ENCODE results near the gene LRMDA.
"Not testable (repeated sequence)": the region's sequence is repeated elsewhere in the genome, so short reads cannot be mapped to it uniquely, and the experiment has no call there.

Gene LRMDA

DNA sequence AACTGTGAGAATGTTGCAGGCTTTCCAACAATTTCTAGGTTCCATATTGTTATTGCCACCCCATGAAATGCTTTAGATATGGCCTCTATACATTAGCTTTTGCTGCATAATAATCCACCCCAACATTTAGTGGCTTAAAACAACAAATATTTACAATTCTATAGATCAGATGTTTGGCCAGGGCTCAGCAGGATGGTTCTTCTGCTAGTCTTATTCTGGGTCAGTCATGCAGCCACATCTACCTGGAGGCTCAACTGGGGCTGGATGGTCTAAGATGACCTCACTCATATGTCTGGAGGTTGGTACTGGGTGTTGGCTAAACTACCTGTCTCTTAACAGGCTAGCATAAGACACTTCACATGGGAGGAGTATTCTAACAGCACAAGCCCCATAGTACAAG lies 607.3 kb downstream of the LRMDA start:
- DNase-seq: no peak

DNA sequence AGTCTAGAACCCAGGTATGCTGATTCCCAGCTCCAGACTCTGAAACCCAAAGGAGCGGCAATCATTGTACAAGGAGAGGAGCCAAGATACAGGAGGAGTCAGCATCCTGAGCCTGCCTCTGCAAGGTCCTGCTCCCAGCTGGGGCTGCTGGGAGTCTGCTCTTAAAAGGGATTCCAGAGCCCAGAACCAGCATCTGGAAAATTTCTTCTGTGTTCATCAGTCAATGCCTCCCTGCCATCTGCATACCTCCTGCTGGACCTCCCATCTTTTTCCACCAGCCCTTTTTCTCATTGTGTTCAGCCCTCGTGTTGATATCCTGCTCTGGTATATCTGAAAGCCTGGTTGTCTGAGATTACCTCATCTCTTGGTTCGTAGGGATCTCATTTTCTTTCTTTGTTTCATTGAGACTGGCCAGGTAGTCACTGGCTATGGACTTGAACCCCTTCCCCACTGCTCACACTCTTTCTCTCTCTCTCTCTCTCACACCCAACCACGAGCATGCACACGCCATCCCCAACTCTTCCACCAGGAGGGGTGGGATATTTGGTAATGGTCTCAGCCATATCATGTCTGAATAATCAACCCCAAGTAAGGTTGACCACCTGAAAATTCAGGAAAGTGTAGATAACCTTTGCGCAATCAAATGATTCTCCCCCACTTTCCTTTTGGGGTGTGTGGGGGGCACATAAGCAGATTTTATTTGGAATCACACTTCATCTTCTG lies 608.8 kb downstream of the LRMDA start:
- no peak for DNase-seq

DNA sequence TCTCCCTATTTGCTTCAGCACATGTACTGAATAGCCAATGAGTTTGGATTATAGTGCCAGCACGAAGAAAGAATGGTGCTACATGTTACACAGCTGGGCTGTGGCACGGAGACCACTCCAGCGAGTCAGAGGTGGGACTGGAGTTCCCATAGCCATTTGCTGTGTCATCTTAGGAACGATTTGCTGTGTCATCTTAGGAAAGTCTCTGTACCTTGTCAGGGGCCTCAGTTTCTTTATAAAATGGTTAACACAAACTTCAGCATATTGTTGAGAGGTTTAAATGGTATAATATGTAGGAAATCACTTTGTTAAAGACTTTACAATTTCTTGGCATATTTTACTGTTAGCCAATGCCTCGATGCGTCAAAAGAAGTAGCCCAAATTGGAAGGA lies 609.4 kb downstream of the LRMDA start:
- DNase-seq: no peak

DNA sequence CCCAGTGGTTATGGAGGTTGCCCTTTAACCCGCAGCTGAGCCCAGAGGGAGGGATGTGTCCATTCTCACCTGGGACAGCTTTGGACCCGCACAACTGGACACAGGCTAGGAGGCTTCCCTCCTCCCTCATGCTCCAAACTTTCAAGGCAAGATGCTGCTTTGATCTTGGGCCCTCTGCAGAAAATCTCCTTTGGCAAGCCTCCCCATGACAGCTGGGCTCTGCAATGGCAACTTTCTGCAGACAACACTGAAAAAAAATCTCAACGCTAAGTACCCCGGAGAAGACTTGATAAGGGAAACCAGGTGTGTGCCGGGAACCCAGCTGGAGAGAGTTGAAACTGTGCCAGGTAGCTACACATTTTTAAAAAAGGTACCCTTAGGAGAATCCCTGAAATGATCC lies 610.1 kb downstream of the LRMDA start:
- DNase-seq: no peak

DNA sequence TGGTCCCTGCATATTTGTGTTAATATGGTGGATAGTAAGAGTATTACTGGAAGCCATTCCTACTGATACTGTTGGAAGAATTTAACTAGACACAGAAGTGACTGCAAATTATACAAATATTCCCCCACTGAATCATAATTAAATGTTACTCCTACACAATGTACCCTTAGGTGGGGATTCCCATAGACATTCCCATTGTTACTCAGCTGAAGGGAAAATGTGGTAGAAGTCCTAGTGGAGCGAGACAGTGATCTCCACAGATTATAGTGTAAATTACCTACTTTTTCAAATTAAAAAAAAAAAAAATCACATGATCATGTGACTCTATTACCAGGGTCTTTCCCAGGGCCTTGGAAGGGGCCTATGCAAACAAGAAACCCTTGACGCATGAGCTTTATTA lies 611.8 kb downstream of the LRMDA start:
- DNase-seq: no peak

DNA sequence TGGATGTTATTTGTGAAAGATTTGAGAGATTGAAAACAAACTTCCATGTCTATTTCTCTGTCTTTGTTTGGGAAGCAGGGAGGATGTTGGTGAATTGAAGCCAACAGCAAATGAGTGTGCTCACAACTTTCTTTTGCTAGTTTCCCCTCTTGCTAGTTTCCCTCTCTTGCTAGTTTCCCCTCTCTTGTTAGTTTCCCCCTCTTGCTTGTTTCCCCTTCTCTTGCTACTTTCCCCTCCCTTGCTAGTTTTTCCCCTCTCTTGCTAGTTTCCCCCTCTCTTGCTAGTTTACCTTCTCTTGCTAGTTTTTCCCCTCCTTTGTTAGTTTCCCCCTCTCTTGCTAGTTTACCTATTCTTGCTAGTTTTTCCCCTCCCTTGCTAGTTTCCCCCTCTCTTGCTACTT lies 613.3 kb downstream of the LRMDA start:
- DNase-seq: no peak

DNA sequence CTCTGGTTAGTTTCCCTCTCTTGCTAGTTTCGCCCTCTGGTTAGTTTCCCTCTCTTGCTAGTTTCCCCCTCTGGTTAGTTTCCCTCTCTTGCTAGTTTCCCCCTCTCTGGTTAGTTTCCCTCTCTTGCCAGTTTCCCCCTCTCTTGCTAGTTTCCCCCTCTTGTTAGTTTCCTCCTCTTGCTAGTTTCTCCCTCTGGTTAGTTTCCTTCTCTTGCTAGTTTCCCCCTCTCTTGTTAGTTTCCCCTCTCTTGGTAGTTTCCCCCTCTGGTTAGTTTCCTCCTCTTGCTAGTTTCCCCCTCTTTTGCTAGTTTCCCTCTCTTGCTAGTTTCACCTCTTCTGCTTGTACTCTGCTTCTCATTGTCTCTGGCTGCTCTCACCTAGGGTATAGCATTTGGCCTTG lies 613.8 kb downstream of the LRMDA start:
- DNase-seq: no peak

DNA sequence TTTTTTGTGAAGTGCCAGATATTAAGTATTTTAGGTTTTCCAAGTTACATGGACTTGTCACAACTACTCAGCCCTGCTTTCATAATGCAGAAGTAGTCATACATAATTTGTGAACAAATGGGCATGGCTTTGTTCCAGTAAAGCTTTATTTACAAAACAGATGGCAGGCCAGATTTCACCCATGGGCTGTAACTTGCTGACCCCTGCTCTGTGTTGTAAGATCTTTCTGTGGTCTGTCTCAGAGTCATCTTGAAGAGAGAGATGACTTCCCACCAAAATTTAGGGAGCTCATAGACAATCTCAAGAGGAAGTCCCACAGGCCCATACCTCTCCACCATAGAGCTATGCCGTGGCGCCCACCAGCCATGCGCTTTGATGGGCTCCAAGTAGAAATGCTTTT lies 616.1 kb downstream of the LRMDA start:
- no peak for DNase-seq

DNA sequence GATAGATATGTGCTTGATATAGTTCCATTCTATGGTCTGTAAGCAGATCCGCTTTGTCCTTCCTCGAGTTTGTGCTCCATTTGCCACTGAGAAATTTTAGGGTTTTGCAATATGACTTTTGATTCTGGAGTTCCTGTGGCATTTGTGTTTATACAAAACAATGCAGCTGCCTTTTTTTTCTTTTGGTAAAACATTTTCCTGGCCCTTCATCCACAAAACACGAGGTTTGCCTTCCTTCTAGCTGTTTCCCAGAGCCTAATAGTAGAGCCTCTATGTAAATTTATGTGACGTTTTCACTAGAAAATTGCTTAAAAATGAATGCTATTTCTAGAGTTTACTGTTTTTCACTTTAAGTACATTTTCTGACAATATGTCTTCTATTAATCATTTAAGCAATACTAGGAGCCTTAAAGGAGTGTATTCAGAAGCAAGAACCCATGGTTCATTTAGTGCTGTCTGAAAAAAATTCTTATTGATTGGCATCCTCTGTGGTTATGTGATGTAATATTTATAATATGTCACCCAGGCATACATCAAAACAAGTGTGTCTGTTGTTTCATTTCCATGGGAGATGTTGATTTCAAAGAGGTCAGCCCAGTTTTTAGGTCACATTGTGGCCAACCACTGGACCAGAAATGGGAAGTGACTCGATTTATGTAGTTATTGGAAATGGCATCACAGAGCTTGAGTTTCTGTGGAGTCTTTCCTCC lies 618.3 kb downstream of the LRMDA start:
- DNase-seq: no peak

DNA sequence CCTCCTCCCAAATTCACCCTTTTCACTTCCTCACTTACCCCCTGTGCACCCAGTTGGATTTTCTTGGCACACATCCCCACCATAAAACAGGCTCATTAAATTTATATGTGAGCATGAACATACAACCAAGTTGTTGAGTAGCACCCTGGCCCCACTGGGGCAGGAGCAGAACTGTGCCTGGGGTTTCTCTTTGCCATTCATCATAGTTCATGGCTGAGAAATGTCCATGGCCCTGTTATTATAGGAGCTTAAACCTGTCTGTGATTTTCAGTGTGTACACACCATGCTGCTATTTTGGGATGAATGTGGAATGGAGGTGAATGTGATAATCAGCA lies 618.8 kb downstream of the LRMDA start:
- DNase-seq: no peak

DNA sequence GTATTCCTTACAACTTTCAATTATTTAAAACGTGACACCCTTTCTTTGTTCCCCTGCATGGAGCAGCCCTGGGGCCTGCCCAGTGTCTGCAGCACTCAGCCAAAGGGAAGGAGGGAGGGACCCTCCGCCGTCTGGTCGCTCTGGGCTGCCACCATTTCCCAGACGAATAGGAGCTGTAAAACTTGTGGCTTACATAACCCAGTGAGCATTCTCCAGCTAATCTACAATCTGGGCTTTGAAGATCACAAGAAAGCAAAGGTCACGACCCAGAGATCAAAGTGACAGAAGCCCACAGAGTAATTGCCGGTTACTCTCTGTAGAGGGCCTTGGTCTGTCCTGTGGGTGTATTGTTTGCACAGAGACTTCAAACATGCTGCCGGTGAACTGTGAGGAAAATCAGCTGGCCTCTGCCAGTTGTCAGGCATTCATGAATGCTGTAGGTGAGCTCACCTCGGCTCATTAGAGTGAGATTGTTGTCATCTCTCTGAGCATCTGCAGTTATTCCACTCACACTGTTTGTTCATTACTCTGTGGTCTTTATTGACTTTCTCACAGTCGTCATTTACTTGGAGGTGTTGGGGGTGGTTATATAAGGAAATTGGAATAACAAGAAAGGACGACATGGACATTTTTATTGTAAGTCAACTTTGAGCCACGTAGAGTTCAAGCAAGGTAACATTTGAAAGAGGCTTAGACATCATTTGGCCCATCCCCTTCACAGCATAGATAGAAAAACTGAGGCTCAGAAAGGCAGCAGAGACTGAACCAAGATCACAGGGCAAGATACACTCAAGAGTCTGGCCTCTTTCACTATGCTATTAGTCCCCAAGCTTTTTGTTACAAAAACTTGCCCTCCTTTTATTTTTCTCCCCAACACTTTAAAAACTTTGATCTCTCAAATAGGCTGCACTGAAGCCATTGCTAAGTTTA lies 619.8 kb downstream of the LRMDA start:
- DNase-seq: no peak

DNA sequence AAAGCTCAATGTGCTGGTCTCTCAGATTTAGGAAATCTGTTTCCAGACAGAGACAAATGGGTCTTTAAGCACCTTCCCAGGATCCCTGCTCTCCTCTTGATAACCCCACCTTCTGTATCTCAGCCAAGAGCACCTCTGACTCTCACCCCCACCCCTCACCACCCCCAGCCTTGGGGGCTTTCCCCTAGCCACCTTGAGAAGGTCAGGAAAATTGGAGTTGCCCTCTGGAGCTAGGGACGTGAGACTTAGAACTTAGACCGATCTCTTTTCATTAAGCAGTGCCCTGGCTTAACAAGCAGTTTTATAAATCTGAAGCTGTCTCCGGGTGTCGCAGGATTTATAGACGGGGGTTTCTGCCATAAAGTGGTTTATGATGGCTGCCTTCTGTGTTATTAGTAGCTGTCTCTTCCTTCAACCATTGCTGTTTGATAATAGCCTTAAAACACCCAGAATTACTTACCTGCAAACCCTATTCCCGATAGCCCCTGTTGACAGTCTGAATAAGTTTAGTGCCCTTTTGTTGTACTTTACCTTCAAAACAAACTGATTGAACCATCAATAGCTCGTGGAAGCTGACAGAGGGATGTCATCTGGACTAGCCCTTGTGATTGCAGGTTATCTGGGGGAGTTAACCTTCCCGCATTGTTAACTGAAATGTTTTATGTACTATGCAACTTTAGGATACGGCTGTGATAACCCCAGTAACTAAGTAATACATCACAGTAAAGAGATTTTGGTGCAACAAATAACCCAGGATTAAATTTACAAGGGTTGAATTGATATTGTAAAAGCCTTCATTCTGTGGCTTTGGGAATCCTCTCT lies 621.5 kb downstream of the LRMDA start:
- no peak for DNase-seq

DNA sequence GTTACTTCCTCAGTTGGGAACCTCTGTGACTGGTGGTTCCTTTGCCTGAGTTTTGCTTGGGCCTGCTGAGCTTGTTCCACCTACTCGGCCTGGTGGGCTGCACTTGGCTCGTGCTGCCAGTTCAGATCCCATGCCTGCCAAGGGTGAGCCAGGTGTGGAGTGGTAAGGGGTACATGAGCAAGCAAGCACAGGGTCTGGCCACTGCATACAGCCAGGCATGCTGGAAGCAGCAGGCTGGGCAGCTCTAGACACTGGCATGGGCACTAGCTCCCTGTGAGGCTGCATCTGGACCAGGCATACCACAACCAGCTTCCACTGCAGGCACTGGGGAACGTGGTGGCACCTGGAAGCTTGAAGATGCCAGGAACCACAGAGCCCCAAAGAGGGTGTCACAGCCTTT lies 624.0 kb downstream of the LRMDA start:
- DNase-seq: no peak

DNA sequence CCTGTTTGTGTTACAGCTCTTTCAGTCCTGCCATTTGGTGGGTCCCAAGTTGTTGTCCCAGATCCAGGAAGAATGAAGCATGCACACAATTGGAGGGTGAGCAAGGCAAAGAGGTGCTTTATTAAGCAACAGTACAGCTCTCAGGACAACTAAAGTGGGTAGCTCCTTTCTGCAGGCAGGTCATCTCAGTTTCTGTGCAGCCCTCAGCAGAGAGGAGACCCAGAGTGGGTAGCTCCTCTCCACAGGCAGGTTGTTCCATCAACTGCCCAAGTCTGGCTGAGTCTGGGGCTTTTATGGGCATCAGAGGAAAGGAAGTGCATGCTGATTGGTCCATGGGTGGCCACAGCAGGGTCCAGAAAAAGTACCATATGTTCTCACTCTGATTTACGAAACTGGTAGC lies 624.5 kb downstream of the LRMDA start:
- no peak for DNase-seq

DNA sequence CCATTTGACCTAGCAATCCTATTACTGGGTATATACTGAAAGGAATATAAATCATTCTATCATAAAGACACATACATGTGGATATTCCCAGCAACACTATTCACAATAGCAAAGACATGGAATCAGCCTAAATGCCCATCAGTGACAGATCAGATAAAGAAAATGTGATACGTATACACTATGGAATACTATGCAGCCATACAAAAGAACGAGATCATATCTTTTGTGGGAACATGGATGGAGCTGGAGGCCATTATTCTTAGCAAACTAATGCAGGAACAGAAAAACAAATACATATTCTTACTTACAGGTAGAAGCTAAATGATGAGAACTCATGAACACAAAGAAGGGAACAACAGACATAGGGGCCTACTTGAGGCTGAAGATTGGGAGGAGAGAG lies 629.6 kb downstream of the LRMDA start:
- DNase-seq: not testable (repeated sequence)

DNA sequence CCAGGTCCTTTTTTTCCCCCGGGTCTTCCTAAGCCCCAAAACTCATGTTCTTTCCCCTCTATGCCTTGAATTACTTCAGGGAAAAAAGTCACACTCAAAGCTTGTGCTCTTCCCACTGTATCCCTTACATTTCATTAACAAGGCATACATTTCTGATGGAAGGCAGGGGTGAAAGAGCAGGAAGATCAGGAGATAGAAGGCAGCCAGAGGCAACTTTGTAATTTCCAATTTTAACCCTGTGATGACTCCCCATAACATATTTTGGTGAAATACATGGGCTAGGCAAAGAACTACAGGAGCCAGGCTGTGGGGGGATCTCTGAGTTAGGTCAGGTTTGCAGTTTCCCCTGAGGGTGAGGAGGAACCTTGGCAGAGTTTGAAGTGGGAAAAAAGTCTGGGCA lies 635.0 kb downstream of the LRMDA start:
- no peak for DNase-seq

DNA sequence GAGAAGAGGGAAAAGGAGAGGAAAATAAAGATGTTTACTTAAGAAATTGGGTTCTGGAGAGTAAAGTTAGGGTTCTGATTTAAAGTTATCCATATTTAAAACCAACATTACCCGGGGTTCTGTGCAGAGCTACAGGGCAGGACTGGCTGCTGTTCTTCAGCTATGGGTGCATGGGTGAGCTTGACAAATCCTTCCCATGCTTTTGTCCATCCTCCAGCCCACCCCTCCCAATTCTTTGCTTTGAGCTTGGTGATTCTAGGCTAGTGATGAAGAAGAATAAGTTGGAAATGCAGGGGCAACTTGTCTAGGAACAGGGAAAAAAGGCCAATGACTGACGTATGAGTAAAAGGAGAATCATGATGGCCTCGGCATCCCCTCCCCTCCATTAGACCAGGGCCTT lies 636.0 kb downstream of the LRMDA start:
- DNase-seq: no peak

DNA sequence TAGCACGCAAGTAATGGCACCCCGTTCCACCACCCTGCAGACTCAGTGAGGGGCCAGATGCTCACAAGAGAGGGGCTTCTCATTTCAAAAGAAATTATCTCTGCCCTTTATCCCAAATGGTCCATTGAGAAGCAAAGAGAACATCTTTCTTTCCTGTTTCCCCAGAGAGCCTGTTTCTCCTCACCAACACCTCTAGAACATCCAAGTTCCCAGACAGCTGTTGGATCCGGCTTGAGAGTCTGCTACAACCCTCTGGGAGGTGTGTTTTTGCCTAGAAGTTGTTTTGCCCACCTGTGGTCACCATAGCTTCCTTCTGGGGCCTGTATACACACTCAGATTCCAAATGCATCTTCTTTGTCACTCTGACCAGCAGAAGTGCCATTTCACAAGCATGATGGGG lies 637.4 kb downstream of the LRMDA start:
- no peak for DNase-seq

DNA sequence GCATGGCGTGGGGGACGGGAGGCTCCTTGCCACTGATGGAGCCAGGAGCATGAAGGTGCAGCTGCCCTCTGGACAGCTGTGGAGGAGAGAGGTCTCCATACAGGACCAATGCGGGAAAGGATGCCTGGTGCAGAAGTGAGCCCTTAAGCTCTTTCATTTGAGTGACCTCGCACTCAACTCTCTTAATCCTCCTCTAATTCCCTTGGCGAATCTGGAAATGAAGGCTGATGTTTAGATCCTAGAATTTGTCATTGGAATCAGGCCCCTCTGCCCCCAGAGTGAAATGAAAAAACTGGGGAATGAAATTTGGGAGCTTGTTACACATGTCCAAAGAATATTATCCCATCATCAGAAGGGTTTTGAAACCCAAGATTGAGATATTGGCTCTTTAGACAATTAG lies 639.5 kb downstream of the LRMDA start:
- DNase-seq: no peak

DNA sequence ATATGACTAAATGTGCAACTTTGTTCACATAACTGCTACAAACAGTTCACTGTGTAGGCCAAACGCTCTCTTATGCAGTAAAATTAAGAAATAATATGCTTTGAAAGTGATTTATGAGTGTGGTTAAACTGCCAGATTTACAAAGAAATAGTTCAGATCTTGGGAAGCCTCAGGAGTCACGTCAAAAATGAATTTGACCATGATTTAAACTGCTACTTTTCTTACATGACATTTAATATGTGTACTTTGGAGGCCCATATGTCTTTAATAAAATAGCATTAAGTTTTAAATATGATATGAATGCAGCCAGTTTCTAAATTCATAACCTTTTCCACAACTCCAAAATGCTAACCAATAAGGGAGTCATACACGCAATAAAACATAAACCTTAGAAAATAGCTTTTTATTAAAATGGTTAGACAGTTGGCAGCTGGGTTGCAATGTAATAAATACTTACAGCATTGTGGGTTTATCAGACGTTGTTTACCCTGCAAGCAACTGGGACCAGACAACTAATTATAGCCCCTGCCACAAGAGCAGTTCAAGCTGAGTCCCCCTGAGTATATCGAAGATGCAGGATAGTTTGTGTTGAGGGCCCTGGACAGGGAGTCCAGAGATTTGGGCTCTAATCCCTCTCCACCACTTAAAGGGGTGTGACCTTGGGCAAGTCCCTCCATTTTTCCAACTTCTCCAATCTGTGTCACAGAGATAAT lies 640.4 kb downstream of the LRMDA start:
- DNase-seq: no peak

DNA sequence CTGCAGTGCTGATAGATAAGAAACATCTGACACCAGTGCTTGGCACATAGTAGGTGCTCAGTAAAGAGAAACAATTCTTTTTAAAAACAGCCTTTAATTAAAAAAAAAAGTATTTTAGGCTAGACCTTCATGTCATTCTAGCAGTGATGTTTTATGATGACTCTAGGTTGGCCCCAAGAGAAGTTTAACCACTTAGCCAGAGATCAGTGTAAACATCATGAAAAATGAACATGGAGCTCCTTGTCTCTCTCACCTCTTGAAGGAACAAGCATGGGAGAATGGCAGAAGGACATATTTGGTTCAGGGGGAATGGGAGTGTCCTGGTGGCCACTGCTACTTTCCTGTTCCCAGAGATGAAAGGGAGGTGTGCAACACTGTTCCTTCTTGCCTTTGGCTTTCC lies 641.0 kb downstream of the LRMDA start:
- DNase-seq: no peak

DNA sequence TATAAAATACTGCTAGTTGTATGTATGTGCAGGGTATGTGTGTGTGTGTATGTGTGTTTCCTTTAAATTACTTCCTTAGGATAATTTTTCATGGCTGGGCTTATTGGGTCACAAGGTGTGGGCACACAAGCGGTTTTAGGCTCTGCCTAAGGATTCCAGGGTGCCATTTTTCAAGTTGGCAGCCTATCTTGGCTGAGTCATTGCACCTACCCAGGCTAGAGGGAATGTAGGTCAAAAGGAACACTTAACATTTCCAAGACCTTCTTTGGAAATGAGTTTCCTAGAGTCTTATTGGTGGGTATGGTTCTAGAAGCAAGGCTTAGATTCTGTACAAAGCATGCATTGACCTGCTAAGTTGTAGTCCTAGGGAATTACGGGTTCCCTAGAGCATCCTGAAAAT lies 642.1 kb downstream of the LRMDA start:
- DNase-seq: no peak

Data from DMS79 (cell line).